Naive thymus-derived CD4-positive, alpha-beta T cell (primary cell): ENCODE results near the gene ZNF76. TPM values are rescaled to one million over a fixed set of nuclear protein-coding genes. Genes with fewer than 3 reads are reported as not detected.

Experiments used
- ATAC-seq: fragments of 150-1000 bp; cut with Tn5 transposase; 2 replicates; pipeline ENCODE4 v1.10.0; 2021; ENCODE audit warnings: mild to moderate bottlenecking, moderate library complexity
- CTCF ChIA-PET: fragments of 350-600 bp; sonication (Branson Sonifier 250); formaldehyde crosslinking; loops from one replicate; lab custom pipeline; 2021; ENCODE audit warnings: antibody characterized with exemption; lab: Charles Lee
- POLR2A ChIA-PET: fragments of 350-600 bp; sonication (Branson Sonifier 250); formaldehyde crosslinking; loops from one replicate; lab custom pipeline; 2021; ENCODE audit warnings: antibody characterized with exemption, inconsistent platforms; lab: Charles Lee
- DNase-seq, 9 donors: peaks; one replicate each; pipeline versions ENCODE4 v3.0.0 to v3.0.0-alpha.2; 2020 to 2022; ENCODE audit warnings: mixed read lengths in 1 of 9
- H3K27ac ChIP-seq: one replicate; pipeline ENCODE4 v1.7.0; 2013; ENCODE audit warnings: mild to moderate bottlenecking, low read depth, low read length, moderate library complexity
- H3K27me3 ChIP-seq, 2 donors: one replicate each; pipeline ENCODE4 v1.7.0; 2013; ENCODE audit warnings: low read length in 2 of 2, mild to moderate bottlenecking in 2 of 2, moderate library complexity in 2 of 2; ENCODE audit not compliant: control insufficient read depth in 2 of 2, insufficient read depth in 2 of 2
- H3K36me3 ChIP-seq, 3 experiments: 1 replicate in 2 of 3; 2 replicates in 1 of 3; pipeline ENCODE4 v1.7.0; 2013; ENCODE audit warnings: low read length in 3 of 3, mild to moderate bottlenecking in 3 of 3, moderate library complexity in 1 of 3; ENCODE audit not compliant: insufficient read depth in 3 of 3, control insufficient read depth in 2 of 3
- H3K4me1 ChIP-seq, 2 donors: one replicate each; pipeline ENCODE4 v1.7.0; 2013; ENCODE audit warnings: low read length in 2 of 2, mild to moderate bottlenecking in 2 of 2, moderate library complexity in 1 of 2; ENCODE audit not compliant: control insufficient read depth in 2 of 2, insufficient read depth in 2 of 2
- H3K4me3 ChIP-seq: 2 replicates; pipeline ENCODE4 v1.7.0; 2013; ENCODE audit warnings: mild to moderate bottlenecking, low read length
- H3K9me3 ChIP-seq, 3 experiments: 1 replicate in 2 of 3; 2 replicates in 1 of 3; pipeline ENCODE4 v1.7.0; 2013; ENCODE audit warnings: low read length in 3 of 3; ENCODE audit not compliant: control insufficient read depth in 2 of 3
- H3K27ac Mint-ChIP-seq, 9 donors: one replicate each; pipeline ENCODE4 v1.8.0; 2020 to 2022; ENCODE audit warnings: mixed read lengths in 9 of 9, mild to moderate bottlenecking in 8 of 9, moderate library complexity in 5 of 9, inconsistent platforms in 2 of 9
- H3K27me3 Mint-ChIP-seq, 5 donors: one replicate each; pipeline ENCODE4 v1.8.0; 2021 to 2022; ENCODE audit warnings: mixed read lengths in 5 of 5, mild to moderate bottlenecking in 1 of 5
- H3K36me3 Mint-ChIP-seq, 5 donors: one replicate each; pipeline ENCODE4 v1.8.0; 2020 to 2022; ENCODE audit warnings: mixed read lengths in 5 of 5, mild to moderate bottlenecking in 3 of 5, inconsistent platforms in 1 of 5
- H3K4me1 Mint-ChIP-seq, 7 donors: one replicate each; pipeline ENCODE4 v1.8.0; 2020 to 2022; ENCODE audit warnings: mixed read lengths in 7 of 7, mild to moderate bottlenecking in 3 of 7, inconsistent platforms in 1 of 7
- H3K4me3 Mint-ChIP-seq, 10 donors: one replicate each; pipeline ENCODE4 v1.8.0; 2020 to 2022; ENCODE audit warnings: mild to moderate bottlenecking in 10 of 10, mixed read lengths in 10 of 10, moderate library complexity in 6 of 10, inconsistent platforms in 2 of 10
- H3K9me3 Mint-ChIP-seq, 11 donors: one replicate each; pipeline ENCODE4 v1.8.0; 2020 to 2022; ENCODE audit warnings: mixed read lengths in 11 of 11, mild to moderate bottlenecking in 4 of 11, inconsistent platforms in 1 of 11, moderate library complexity in 1 of 11
- intact Hi-C, 2 donors: fragments of 100-400 bp; cut with micrococcal nuclease; formaldehyde crosslinking; loops; one replicate each; pipeline ENCODE4 v1.15.1; 2023
- polyA plus RNA-seq, 2 donors: library from polyadenylated mRNA; unstranded; fragments of 300-500 nt; fragmentation: Illumina TruSeq; gene quantifications; one replicate each; pipeline ENCODE4 v1.2.3, GENCODE V29; 2021
- total RNA-seq, 6 experiments: library from RNA in 5 of 6; stranded (reverse) in 5 of 6; gene quantifications; 1 replicate in 5 of 6; 2 replicates in 1 of 6; pipeline ENCODE4 v1.2.3 and lab custom pipeline; 2021 to 2026

The ZNF76 gene
- total RNA-seq (100 to 1,000 TPM in 2 of 5 experiments, 10 to 100 TPM in 3; 44.4 to 110 (median 77.2) TPM), polyA plus RNA-seq (10 to 100 TPM; 20.6 to 42.0 TPM), total RNA-seq (lab: John Stamatoyannopoulos, UW) (65.3 reads per million, percentile 76 among the genes with 10 or more reads in this experiment)

DNA sequence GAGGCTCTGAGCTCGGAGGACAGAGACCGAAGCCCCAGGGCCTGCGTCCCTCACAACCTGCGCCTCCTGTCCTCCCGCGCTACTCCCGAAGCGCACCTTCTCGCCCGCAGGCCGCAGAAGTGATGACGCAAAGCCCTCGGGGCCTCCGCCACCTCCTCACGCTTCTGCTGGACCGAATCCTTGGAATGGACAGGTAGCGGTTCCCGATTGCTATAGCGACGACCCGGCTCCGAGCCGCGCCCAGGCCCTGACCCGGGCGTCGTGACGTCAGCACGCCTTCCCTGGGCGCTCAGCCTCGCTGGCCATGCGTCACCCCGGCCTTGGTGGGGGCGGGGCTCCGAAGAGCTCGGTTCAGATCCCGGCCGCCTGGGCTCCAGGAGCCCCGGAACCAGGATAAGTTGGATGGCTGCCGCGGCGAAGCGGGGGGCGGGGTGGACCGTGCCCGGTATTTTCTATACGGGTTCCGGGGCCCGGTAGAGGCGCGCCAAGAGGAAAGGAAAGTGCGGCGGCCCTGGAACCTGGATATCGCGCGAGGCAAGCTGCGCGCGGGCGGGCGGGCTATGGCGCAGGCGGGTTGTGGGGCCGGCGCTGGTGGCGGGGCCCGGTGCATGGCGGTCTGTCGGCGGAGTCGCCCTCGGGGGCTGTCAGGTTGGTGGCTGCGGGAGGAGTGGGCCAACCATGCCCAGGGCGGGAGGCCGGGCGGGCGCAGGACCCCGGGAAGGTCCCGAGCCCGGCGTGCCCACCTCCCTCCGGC is at the start of gene ZNF76:
Gene ZNF76, plus strand, starts transcription at position 542 of the 754 bp plus-strand sequence. CDS start 21,417 bp downstream, outside the sequence.
- DNase-seq (peak; percentile 89 to 93 (median 92)), ATAC-seq (peak; percentile 88)
- peak within 1 kb of the TSS; percentile 85 to 99 (median 97) for H3K4me3 Mint-ChIP-seq
- ChIA-PET CTCF (interaction anchor here (0.6 to 1.6 kb wide), 6 partner anchors 13 to 698 kb away, joined by 3 to 5 read pairs (median 4); partner anchors contain the start of gene DEF6), POLR2A (interaction anchor here (0.5 to 2.5 kb wide), 8 partner anchors 10 to 1337 kb away, joined by 3 to 8 read pairs (median 5); partner anchors contain the start of gene DEF6)
- peaks cover 0 to 6% (median 0%) of the 10 kb centered on the region in 5 donors for H3K36me3 Mint-ChIP-seq
- Histone ChIP-seq H3K9me3 (no peaks in the 10 kb centered on the region), H3K36me3 (peaks cover 0 to 9% (median 0%) of the 10 kb centered on the region in 3 experiments), H3K27me3 (no peaks in the 10 kb centered on the region), H3K4me3 (peak within 1 kb of the TSS; percentile 65), H3K27ac (peak within 1 kb of the TSS; percentile 95), H3K4me1 (peaks cover 15 to 17% of the 10 kb centered on the region in 2 donors)
- H3K9me3 Mint-ChIP-seq: peaks cover 0 to 2% (median 0%) of the 10 kb centered on the region in 11 donors
- H3K27me3 Mint-ChIP-seq: no peaks in the 10 kb centered on the region
- peak within 1 kb of the TSS; percentile 89 to 99 (median 97) for H3K27ac Mint-ChIP-seq
- H3K4me1 Mint-ChIP-seq: peaks cover 37 to 64% (median 50%) of the 10 kb centered on the region in 7 donors
- intact Hi-C loops: loop anchor here (1.0 to 10.0 kb wide), 15 partner anchors 18 to 1471 kb away; partner anchors contain the start of genes ANKS1A (in 2 of the 2), FANCE (in 1 of the 2), HMGA1 (in 1 of the 2) and ILRUN (in 1 of the 2)

- Histone ChIP-seq H3K36me3 (no peaks in the 10 kb centered on the region), H3K9me3 (no peaks in the 10 kb centered on the region), H3K4me1 (no peaks in the 10 kb centered on the region), H3K27me3 (peaks cover 3 to 17% of the 10 kb centered on the region in 2 donors), H3K27ac (no peak overlapping the region), H3K4me3 (peak overlapping the region; percentile 44)
- peak overlapping the region; percentile 47 to 84 (median 70) for H3K4me3 Mint-ChIP-seq
- ChIA-PET POLR2A (no interaction called here), CTCF (no interaction called here)
- H3K9me3 Mint-ChIP-seq: no peaks in the 10 kb centered on the region
- H3K36me3 Mint-ChIP-seq: peaks cover 0 to 4% (median 0%) of the 10 kb centered on the region in 5 donors
- intact Hi-C loops: no loop called here
- peaks cover 6 to 10% (median 7%) of the 10 kb centered on the region in 7 donors for H3K4me1 Mint-ChIP-seq
- no peak for ATAC-seq
- H3K27me3 Mint-ChIP-seq: peaks cover 70 to 89% (median 77%) of the 10 kb centered on the region in 5 donors
- no peak overlapping the region for H3K27ac Mint-ChIP-seq
- DNase-seq: no peak
Observed at GRCh38 chr6:35213298-35213791, 46.2 kb upstream of the ZNF76 start.

- H3K9me3 ChIP-seq: no peaks in the 10 kb centered on the region
- H3K36me3 ChIP-seq: no peaks in the 10 kb centered on the region
- no peak within 1 kb of the TSS for H3K27ac ChIP-seq
- CTCF ChIA-PET: no interaction called here
- Mint-ChIP-seq H3K9me3 (no peaks in the 10 kb centered on the region), H3K4me1 (peaks cover 6 to 10% (median 7%) of the 10 kb centered on the region in 7 donors), H3K27me3 (peaks cover 64 to 87% (median 70%) of the 10 kb centered on the region in 5 donors), H3K36me3 (peaks cover 0 to 4% (median 0%) of the 10 kb centered on the region in 5 donors), H3K4me3 (peak within 1 kb of the TSS; percentile 58 to 84 (median 70)), H3K27ac (no peak within 1 kb of the TSS)
- ATAC-seq (peak; percentile 24), DNase-seq (peak in 6 of 9 donors; percentile 5 to 36 (median 12))
- H3K27me3 ChIP-seq: peaks cover 4 to 17% of the 10 kb centered on the region in 2 donors
- peak within 1 kb of the TSS; percentile 44 for H3K4me3 ChIP-seq
- POLR2A ChIA-PET: no interaction called here
- no peaks in the 10 kb centered on the region for H3K4me1 ChIP-seq
- intact Hi-C loops: no loop called here
Observed at GRCh38 chr6:35213824-35214756, 45.4 kb upstream of the ZNF76 start, which contains the start of gene SCUBE3. TSS of gene SCUBE3 (plus strand) at chr6:35213956. CDS start at chr6:35214419, 463 bp downstream.

DNA sequence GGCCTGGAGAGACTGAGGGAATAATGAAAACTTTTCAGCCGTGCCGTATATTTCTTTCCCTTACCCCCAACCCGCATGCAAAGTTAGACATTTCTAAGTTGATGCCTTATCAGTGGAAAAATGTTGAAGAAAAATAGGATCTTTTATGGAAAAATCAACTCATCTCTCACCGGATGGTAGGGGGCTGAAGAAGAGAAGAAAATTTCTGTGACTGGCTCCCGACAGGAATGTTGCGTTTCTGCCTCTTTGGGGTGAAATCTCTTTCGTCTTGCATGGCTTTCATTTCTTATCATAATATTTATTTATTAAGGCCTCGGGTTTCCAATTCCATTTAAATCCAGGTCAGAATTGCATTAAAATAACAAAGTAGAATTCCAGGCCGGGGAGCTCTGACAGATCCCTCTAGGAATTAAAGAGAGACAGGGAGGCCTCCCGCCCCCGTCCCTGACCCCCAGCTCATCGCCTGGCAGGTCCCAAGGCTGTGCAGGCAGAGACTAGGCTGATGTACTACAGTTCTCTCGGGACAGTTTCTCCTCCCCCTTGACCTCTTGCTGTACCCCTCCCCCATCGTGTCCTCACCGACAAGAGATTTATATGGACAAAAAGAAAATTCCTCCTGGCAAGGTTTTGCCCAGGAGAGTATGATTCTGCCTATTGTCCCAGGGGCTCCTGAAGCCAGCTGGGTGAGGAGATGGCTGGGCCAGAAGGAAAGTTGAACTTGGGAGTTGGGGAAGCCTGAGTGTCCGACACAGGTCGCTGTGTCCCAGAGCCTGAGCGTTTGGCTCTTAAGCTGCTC is 44.5 kb upstream of the ZNF76 start:
- peak overlapping the region in 7 of 10 donors; percentile 25 to 75 (median 45) for H3K4me3 Mint-ChIP-seq
- no peak overlapping the region for H3K27ac ChIP-seq
- intact Hi-C loops: no loop called here

DNA sequence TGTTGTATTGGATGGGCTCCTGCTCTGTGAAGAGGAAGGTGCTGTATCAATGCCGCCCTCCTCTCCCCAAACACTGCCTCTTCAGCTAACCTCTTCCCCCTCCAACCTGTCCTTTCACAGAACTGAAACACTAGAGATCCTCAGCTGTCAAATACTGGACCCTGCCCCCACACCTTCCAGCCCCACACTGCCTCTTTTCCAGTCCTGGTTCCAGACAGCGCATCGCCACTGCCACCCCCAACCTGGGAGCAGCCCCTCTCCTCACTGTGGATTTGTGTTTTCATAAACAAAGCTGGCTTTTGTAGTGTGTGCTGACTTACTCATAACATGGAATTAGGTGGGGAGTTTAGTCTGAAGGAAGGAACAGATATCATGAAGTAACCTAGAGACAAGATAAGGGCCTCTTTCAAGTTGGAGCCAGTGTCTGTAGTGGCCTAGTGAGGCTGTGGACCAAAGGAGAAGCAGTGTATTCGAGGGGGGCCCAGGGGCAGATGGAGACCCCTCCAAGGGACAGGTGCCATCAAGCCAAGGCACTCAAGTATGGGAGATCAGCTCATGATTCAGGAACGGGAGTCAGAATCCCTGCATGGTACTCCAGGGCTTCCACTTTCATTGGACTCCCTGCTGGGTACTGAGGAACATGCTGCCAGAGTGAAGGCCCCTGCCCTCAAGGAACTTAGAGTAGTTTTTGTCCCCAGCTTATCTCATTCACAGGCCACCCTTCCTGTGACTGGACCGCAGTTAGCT is 43.7 kb upstream of the ZNF76 start:
- Mint-ChIP-seq H3K9me3 (no peaks in the 10 kb centered on the region), H3K4me3 (peak overlapping the region in 5 of 10 donors; percentile 11 to 58 (median 40)), H3K4me1 (peaks cover 6 to 10% (median 7%) of the 10 kb centered on the region in 7 donors), H3K27me3 (peaks cover 61 to 84% (median 69%) of the 10 kb centered on the region in 5 donors), H3K36me3 (peaks cover 0 to 4% (median 0%) of the 10 kb centered on the region in 5 donors), H3K27ac (no peak overlapping the region)
- ATAC-seq (no peak), DNase-seq (no peak)
- Histone ChIP-seq H3K27ac (no peak overlapping the region), H3K9me3 (no peaks in the 10 kb centered on the region), H3K36me3 (no peaks in the 10 kb centered on the region), H3K27me3 (peaks cover 4 to 17% of the 10 kb centered on the region in 2 donors), H3K4me1 (no peaks in the 10 kb centered on the region), H3K4me3 (no peak overlapping the region)
- ChIA-PET CTCF (interaction anchor here (0.5 kb wide), 1 partner anchor 88 kb away, joined by 3 read pairs; no protein-coding TSS in a partner anchor), POLR2A (no interaction called here)
- intact Hi-C loops: no loop called here

More for the DNA sequence above, 44.5 kb upstream of the ZNF76 start:
- no peak overlapping the region for H3K4me3 ChIP-seq
- Mint-ChIP-seq H3K9me3 (no peaks in the 10 kb centered on the region), H3K27me3 (peaks cover 65 to 85% (median 72%) of the 10 kb centered on the region in 5 donors), H3K27ac (no peak overlapping the region), H3K36me3 (peaks cover 0 to 4% (median 0%) of the 10 kb centered on the region in 5 donors), H3K4me1 (peaks cover 6 to 10% (median 7%) of the 10 kb centered on the region in 7 donors)
- ChIA-PET POLR2A (no interaction called here), CTCF (interaction anchor here (0.5 kb wide), 1 partner anchor 89 kb away, joined by 3 read pairs; no protein-coding TSS in a partner anchor)
- H3K9me3 ChIP-seq: no peaks in the 10 kb centered on the region
- H3K27me3 ChIP-seq: peaks cover 4 to 17% of the 10 kb centered on the region in 2 donors
- DNase-seq (no peak), ATAC-seq (no peak)
- H3K4me1 ChIP-seq: no peaks in the 10 kb centered on the region
- H3K36me3 ChIP-seq: no peaks in the 10 kb centered on the region
